ENCODE results near the gene CDKN2AIP.
"Not testable (repeated sequence)": the region's sequence is repeated elsewhere in the genome, so short reads cannot be mapped to it uniquely, and the experiment has no call there.

The CDKN2AIP gene

DNA sequence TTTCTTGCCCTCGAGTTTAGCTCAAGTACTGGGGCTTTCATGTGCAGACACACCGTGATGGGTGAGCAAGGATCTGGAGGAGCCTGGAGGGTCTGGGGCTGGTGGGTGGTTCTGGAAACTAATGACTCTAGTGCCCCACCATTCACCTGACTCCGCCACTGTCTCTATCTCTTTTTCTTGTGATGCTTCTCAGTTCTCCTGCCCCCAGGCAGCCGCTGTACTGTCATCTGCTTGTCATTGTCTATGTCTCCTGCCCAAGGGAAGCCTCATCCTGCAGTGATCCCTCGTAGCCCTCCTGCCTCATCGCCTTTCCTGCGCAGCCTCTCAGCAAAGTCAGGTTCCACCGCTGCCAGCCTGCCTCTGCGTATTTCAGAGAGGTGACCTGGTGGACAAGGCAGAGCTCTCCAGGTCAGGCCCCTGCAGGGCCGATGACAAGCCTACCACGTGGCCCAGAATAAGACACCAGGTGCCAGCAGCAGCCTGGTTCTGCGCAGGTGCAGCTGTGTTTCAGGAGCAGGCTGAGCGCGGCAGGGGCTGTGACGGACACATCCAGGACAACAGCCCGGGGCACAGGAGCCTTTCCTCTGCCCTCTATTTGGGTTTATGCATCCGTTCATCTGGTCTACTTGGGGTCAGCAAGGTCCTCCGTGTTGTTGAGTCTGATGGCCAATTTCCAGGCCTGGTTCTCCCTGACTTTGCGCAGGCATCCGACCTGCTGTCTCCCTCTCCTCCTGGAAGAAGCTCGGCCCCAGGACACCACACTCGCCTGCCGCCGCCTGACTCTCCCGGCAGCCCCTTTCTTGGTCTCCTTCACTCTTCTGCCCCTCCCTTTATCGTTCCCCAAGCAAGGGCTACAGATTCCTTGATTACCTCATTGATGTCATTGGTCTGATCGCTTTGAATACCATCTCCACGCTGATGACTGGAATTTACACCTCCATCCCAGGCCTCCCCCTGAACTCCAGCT, 30.9 kb upstream of the CDKN2AIP start:
- no peak for DNase-seq

DNA sequence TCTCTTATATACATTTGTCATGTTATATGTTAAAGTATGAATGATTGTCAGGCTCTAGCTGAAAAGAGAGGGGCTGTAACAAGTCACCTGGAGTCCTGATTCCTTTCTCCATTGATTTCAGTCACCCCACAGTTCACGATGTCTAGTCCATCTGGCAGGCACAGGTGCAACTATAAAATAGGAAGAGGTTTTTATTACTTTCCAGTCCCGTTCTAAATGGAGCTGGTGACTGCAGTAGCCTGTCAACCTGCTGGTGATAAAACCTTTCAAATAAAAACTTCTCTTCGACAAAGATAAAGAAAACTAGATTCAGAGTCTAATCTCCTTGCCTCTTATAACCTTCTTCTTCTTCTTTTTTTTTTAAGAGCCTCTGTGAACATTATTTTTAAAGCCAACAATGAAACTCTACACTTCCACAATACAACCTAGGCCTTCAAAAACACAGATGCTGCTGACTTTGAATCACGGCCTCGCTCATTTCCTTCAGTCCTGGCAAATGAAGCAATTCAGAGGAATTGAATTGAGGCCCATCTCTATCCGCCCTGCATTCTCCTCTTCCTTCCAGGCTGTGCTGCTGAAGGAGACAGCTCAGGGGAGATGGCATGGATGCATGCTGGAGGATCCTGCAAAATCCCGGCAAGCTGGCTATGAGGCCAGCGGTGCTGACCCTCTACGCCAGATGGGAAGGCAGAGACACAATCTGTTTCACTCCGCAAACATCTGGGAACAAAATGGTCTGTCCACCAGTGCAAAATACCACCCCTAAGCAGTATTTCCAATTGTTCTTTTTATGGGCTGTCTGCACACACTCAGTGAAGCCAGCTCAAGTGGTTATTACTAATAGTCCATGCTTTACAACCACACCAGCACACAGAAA, 27.3 kb upstream of the CDKN2AIP start:
- no peak for DNase-seq

DNA sequence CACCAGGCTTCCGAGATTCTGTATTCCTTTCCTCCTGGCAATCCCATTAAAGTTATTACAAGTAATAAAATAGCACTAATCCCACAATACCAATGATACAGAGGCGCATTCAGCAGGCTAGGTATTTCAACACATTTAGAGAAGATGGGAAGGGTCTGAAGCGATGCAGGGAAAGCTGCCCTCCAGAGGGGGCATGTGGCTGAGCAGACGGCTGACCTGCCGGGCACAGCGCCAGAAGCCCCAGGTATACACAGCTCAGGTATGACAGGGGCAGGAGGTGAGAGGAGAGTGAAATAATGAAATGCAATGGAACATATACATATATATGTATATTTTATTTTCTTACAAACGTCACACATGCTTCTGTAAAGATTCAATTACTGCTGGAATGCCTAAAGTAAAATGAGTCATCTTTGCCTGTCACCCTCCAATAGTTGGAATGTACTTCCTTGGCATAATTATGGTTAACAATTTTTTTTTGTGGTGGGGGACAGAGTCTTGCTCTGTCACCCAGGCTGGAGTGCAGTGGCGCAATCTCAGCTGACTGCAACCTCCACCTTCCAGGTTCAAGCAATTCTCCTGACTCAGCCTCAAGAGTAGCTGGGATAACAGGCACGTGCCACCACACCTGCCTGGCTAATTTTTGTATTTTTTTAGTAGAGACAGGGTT, 21.3 kb upstream of the CDKN2AIP start:
- DNase-seq = no peak

DNA sequence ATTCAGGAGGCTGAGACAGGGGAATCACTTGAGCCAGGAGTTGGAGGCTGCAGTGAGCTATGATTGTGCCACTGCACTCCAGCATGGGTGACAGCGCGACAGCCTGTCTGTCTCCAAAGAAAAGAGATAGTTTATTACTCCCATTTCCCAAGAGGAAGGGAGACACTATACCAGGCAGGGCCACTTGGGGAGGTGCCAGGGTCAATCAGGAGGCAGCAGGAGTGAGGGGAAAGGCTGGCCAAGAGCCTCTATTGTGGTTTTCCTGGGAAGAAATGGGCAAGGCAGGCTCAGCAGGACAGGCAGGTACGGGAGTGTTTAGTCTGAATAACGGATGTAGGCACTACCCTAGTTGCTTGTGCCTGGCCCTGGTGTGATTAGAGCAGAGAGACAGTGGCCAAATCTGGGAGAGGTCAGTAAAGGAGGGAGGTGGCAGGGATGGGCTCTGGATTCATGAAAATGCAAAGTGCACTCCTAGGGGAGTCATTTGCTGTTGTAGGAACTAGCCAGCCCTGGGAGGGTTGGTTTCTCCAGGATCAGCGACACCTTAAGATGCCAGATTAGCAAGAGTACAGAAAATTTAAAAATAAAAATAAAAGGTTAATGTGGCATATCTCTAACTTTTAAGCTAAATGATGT, 20.2 kb upstream of the CDKN2AIP start:
- no peak for DNase-seq

DNA sequence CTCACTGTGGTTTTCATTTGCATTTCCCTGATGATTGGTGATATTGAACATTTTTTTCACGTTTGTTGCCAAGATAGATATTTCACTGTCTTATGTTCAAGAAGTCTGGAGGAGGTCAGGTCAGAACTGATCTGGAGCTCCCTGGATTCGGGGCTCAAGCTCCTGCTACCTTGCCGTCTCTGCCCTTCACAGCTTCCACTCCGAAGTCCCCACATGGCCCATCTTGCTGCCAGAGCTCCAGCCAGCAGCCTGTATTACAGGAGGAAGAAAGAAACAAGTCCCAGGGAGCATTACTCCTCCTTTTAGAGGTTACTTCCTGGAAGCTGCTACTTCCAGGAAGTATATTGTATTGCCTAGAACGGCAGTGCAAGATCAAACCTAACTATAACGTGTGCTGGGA, 17.9 kb upstream of the CDKN2AIP start:
- DNase-seq = no peak

DNA sequence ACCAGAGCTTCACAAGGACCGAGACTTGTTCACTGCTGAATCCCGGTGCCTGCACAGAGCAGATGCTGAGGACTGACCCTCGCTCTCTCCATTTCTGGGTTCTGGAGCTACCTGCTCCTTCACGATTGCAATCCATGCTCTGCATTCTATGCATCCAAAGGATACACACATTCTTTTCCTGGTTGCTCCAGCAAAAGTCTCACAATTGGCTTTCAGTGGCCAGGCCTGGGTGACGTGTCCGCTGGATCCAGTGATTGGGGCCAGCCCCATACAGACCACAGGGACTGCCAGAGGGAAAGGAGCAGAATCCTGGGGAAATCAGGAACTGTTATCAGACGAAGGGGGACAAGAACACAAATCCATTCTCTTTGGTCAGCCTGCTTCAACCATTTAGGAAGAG, 14.9 kb upstream of the CDKN2AIP start:
- no peak for DNase-seq

DNA sequence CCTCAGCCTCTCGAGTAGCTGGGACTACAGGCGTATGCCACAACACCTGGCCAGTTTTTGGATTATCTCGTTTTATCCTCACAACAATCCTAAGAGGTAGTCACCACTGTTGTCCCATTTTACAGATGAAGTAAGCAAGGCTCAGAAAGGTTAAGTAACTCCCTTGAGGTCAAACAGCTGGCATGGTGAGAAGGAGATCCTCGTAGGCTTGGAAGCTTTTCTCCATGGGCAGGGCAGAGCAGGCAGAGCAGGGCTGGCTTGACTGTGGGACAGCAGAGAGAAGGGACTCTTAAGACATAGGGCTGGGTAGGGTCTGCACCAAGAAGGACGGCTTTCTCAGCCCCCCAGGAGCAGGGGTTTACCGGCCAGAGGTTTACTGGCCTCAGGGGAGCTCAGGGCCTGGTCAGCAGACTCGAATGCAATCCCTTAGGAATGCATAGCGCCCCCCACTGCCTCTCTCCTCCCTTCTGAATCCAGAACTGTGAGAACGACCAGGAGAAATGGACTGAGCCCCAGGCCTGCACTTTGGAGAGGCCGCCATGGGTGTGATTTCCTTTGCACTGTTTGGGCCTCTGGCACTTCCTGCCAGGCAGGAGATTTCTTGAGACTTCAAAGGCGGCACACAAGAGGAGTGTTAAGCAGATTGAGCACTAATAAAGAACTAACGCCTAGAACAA, 14.0 kb upstream of the CDKN2AIP start:
- no peak for DNase-seq

DNA sequence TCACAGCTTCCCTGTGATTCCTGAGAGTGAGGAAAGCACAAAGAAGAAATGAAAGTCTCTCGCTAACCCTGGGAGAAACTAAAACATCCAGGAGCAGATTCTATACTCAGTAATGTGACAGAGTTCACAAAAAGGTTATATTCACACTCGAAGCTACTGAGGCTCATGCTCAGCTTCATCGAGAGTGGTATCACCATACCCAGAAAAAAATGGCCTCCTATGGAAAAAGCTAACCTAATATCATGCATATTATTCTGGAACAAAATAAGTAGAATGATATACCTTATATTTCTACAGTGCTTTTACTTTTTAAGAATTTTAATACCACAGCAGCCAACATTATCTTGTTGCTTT, 13.5 kb upstream of the CDKN2AIP start:
- no peak for DNase-seq

DNA sequence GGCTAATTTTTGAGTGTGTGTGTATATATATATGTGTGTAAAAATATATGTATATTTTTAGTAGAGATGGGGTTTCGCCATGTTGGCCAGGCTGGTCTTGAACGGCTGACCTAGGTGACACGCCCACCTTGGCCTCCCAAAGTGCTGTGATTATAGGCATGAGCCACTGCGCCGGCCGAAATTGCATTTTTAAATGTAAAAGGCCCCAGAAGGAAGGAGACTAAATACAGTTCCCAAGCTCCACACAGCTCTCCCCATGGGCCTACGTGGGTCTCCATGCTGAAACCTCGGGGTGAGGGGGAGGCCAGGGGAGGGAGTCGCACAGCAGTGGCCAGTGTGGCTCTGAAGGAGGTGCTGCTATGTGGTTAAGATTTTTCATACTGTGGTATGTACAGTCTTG, 12.8 kb upstream of the CDKN2AIP start:
- DNase-seq = no peak

DNA sequence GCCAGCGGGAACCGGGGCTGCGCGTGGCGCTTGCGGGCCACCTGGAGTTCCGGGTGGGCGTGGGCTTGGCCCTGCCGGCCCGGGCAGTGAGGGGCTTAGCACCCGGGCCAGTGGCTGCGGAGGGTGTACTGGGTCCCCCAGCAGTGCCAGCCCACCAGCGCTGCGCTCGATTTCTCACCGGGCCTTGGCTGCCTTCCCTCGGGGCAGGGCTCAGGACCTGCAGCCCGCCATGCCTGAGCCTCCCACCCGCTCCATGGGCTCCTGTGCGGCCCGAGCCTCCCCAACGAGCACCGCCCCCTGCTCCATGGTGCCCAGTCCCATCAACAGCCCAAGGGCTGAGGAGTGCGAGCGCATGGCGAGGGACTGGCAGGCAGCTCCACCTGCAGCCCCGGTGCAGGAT, 11.3 kb upstream of the CDKN2AIP start:
- DNase-seq = not testable (repeated sequence)

DNA sequence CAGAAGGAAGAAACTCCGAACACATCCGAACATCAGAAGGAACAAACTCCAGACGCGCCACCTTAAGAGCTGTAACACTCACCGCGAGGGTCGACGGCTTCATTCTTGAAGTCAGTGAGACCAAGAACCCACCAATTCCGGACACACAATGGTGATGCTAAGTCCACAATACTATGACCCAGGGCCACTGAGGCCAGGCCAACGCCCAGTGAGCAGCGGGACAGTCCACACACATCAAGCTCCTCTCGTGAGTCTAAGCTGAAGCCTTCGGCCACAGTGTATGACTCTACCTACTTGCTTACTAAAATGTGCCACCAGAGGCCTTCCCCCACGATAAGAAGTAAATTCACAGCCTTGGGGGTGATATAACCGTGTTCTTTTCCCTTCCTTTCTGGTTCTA, 10.2 kb upstream of the CDKN2AIP start:
- DNase-seq = no peak

DNA sequence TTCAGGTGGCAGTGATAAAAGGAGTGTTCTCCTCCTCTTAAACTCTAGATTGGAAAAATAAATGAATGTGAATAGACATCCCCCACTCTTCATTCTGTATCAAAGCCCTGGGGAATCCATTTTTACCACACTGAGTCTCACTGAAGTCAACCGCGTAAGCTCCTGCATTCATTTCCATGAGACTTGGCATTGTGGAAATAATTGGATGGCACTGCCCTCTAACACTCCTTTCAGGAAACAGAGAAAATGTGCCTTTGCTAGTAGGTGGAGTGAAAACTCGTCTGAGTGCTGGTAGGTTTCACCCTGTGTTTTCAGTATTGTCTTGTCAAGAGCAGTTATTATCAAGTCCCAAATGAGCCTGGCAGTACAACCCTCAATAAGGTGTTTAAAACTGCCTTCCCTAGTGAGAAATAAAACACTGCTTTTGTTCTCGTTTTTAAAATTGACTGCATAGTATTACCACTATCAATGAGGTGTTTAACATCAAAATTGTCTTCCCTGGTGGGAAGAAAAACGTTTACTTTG, 9.7 kb upstream of the CDKN2AIP start:
- DNase-seq = no peak

DNA sequence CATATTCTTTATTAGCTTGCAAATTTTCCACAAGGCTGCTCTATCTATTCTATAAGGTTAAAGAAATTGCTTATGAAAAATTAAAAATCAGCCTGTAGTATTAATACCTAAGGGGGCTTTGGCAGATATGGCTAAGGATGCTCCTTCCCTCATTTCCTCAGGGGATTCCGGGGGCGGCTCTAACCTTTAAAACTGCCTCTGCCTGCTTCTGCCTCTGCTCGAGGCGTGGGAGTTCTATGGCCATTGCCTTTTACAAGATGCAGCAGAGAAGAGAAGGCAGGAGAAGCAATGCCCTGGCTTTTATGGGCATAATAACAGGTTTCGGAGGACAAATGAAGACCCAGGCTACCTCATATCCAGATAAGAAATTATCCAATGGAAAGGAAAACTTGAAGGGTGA, 8.6 kb upstream of the CDKN2AIP start:
- DNase-seq = no peak

DNA sequence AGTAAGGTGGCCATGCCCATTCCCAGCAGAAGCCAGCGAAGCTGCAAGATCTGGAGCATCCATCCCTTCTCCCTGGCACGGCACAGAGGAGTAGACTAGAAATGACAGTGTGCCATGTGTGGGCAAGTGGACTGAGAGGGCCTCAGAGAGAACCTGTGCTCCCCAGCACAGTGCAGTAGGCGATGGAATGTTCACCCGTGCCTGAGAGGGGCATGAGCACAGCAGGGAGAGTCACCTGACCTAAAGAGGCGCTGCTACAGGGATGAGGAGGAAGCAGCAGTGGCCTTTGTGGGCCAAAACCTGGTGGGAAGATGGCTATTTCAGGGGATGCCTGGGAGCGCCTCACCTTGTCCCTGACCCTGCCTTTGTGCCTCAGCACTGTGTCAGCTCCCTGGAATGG, 8.0 kb upstream of the CDKN2AIP start:
- no peak for DNase-seq

DNA sequence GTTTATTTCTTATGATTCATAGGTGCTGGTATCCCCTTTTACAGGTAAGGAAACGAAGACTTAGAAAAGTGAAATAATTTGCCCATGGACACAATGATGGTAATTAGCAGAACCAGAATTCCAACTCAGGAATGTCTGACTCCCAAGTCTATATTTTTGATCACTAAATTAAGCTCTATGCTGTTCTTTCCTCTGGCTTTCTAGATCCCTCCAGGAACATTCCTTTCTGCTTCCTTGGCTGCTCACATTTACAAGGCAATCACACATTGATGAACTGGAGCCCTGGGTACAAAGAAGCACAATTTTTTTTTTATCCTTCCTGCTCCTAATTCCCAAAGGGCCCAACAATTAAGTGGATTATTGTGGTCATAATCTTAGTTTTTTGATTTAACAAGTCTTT, 7.0 kb upstream of the CDKN2AIP start:
- no peak for DNase-seq

DNA sequence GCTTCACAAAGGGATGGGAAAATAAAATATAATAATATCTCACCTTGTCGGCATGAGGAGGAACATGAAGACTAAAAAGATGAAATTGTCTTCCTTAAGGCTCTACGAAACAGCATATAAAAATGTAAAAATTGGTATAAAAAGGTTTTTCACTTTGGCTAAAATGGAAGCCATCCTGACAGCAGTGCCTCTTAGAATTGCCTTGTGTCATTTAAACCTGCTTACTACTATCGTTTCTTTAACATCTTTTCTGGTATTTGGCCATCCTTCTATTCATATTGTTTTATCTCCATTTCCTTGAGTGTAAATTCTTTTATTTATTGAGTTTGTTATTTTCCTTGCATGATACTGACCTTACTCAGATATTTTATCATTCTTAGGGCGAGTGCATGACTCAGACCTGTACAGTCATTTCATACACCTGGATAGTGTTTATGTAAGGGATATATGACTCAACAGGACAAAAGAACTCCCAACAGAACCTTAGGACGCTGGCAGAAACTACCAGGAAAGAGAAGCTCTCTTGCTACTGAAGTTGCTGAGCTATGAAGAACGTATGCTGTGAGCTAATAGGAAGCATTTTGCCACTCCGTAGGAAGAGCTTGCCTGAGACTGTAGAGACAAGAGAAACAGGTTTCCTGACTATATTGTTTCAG, 5.8 kb upstream of the CDKN2AIP start:
- no peak for DNase-seq

DNA sequence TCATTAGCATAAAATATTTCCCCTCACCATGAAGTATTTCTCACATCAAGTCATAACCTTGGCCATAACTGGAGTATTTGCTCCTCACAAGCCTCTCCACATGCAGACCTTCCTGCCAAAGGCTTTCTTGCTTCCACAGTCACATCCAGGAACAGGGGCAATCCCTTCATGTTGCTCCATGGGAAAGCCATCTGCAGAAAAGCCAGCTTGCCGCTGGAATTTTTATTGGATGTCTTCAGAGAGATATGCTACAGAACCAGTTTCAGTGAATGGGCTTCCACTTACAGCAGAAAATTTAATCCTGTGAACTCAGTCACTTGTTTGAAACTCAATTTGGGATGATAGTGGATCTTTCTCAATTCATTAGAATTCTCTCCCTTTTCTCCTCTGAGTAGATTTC, 3.2 kb upstream of the CDKN2AIP start:
- no peak for DNase-seq

DNA sequence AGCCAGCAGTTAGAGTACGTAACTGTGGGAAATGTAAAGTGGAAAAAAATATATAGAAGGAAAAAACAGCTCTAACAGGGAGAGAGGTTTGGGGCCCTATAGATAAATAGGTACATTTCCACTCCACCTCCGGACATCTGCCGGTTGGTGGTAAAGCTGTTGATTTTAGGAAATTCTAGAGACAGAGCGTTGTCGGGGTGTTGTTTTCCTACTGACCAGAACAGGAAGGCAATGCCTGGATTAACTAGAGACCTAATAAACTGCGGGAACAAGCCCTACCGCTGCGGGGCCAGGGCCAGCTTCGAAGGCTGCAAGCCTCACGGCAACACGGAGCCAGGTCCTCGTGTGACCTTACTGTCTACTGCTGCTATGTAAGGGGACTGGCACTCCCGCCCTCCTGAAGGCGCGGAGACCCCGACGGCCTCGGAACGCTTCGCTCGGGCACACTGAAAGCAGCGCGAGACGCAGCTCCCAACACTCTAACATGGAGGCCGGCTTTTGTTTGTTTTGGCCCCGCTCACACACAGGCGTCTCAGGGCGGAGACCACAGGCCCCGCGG, 702 bp upstream of the CDKN2AIP start:
- DNase-seq = peak in 29 of 56 donors; percentile 22 to 79 (median 62)

DNA sequence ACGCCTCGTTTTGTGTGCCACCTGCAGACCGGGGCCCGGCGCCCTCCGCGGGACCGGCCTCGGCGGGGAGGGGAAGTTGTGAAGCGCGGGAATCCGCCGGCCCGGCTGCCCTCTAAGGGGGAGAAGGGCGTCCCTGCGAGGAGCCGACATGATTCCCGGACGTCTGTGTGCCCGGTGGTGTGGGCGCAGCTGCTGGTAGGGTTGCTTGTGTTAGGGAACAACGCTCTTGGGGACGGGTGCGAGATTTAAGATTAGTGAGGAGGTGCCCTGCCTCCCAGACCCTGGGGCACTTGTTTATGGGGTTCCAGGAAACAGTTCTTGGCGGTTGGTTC, 627 bp downstream of the CDKN2AIP start:
- DNase-seq = peak in 13 of 56 donors; percentile 33 to 62 (median 50)

DNA sequence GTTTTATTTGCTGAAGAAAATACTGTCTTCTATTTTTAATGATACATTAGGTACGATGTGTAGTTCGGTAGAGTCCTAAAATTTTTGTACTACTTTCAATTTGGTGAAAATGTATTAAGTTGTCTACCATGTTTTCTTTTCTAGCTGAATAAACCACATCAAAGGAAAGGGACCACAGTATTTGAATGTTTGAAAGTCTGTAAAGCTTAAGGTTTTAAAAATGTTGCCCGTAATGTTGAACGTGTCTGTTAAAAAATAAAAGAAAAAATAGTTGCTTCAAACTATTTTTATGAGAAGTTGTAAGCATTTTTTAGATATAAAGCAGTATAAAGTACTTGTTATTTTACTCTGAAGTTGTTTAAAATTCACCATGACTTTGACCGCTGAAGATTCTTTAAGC, 3.2 kb downstream of the CDKN2AIP start:
- DNase-seq = no peak
